Left ventricle myocardium inferior (tissue), 1 donor: ENCODE results near the gene FAM184A. TPM values are rescaled to one million over a fixed set of nuclear protein-coding genes. Genes with fewer than 3 reads are reported as not detected.
"Not testable (repeated sequence)": the region's sequence is repeated elsewhere in the genome, so short reads cannot be mapped to it uniquely, and the experiment has no call there.

Experiments used
- DNase-seq: peaks from one replicate; pipeline ENCODE4 v3.0.0-alpha.2; 2020
- H3K27ac ChIP-seq: fragments of 200-600 bp; replicated peaks from 2 replicates; pipeline ENCODE4 v1.8.0; 2021
- H3K27me3 ChIP-seq: fragments of 200-600 bp; 2 replicates; pipeline ENCODE4 v1.8.0; 2021; ENCODE audit warnings: low read depth
- H3K36me3 ChIP-seq: fragments of 200-600 bp; 2 replicates; pipeline ENCODE4 v1.8.0; 2021
- H3K4me1 ChIP-seq: fragments of 200-600 bp; 2 replicates; pipeline ENCODE4 v1.8.0; 2021
- H3K4me3 ChIP-seq: fragments of 200-600 bp; 2 replicates; pipeline ENCODE4 v1.8.0; 2021; ENCODE audit warnings: mild to moderate bottlenecking, moderate library complexity
- H3K9me3 ChIP-seq: fragments of 200-600 bp; replicated peaks from 2 replicates; pipeline ENCODE4 v1.8.0; 2021
- CTCF ChIP-seq: fragments of 200-600 bp; IDR thresholded peaks from 2 replicates; pipeline ENCODE4 v1.8.0; 2021; ENCODE audit warnings: antibody characterized with exemption, mild to moderate bottlenecking, borderline replicate concordance
- intact Hi-C: fragments of 100-400 bp; cut with micrococcal nuclease; formaldehyde crosslinking; loops from one replicate; pipeline ENCODE4 v1.11.0; 2022
- total RNA-seq: library from RNA; stranded (reverse); fragmentation: NEBNext Ultra II Directional; extraction: Animal tissue kit (Norgen Biotek cat#: 25700); gene quantifications from one replicate; pipeline ENCODE4 v1.2.1, GENCODE V29; 2021
- donor health status: DM: no; HTN: yes; CAD: no; lungs with severe emphysema.

Gene FAM184A
- total RNA-seq, 1 donor from 2014 or later = 0.93 TPM

- DNase-seq = no peak
- intact Hi-C loops = no loop called here
- no peaks in the 10 kb centered on the region for H3K27me3 ChIP-seq
- no peak overlapping the region for H3K4me3 ChIP-seq
- TF ChIP-seq CTCF = no peak
- no peak overlapping the region for H3K27ac ChIP-seq
- no peaks in the 10 kb centered on the region for H3K36me3 ChIP-seq
- H3K4me1 ChIP-seq = peaks cover 8% of the 10 kb centered on the region
- no peaks in the 10 kb centered on the region for H3K9me3 ChIP-seq
Measured at GRCh38 chr6:119125576-119125975, 47.1 kb upstream of the FAM184A start.

- no peak for TF ChIP-seq CTCF
- H3K4me3 ChIP-seq = no peak overlapping the region
- H3K4me1 ChIP-seq = no peaks in the 10 kb centered on the region
- H3K27me3 ChIP-seq = no peaks in the 10 kb centered on the region
- no peak overlapping the region for H3K27ac ChIP-seq
- no peak for DNase-seq
- intact Hi-C loops = no loop called here
- H3K9me3 ChIP-seq = no peaks in the 10 kb centered on the region
- H3K36me3 ChIP-seq = no peaks in the 10 kb centered on the region
Measured at GRCh38 chr6:119124079-119124824, 45.8 kb upstream of the FAM184A start.

GRCh38 chr6:119122336-119122735, 43.9 kb upstream of the FAM184A start:
- Histone ChIP-seq H3K4me3 (no peak overlapping the region), H3K27me3 (no peaks in the 10 kb centered on the region), H3K36me3 (no peaks in the 10 kb centered on the region), H3K4me1 (no peaks in the 10 kb centered on the region), H3K9me3 (no peaks in the 10 kb centered on the region), H3K27ac (no peak overlapping the region)
- intact Hi-C loops = no loop called here
- no peak for DNase-seq
- no peak for TF ChIP-seq CTCF

- Histone ChIP-seq H3K36me3 (no peaks in the 10 kb centered on the region), H3K4me1 (no peaks in the 10 kb centered on the region), H3K9me3 (no peaks in the 10 kb centered on the region), H3K4me3 (no peak overlapping the region), H3K27ac (no peak overlapping the region), H3K27me3 (no peaks in the 10 kb centered on the region)
- intact Hi-C loops = no loop called here
- no peak for DNase-seq
- TF ChIP-seq CTCF = no peak
Measured at GRCh38 chr6:119121367-119121766, 42.9 kb upstream of the FAM184A start.

GRCh38 chr6:119119989-119120388, 41.5 kb upstream of the FAM184A start:
- no peaks in the 10 kb centered on the region for H3K9me3 ChIP-seq
- no peaks in the 10 kb centered on the region for H3K36me3 ChIP-seq
- intact Hi-C loops = no loop called here
- no peak for DNase-seq
- no peak overlapping the region for H3K4me3 ChIP-seq
- no peaks in the 10 kb centered on the region for H3K27me3 ChIP-seq
- no peaks in the 10 kb centered on the region for H3K4me1 ChIP-seq
- no peak for TF ChIP-seq CTCF
- no peak overlapping the region for H3K27ac ChIP-seq

GRCh38 chr6:119119062-119119461, 40.6 kb upstream of the FAM184A start:
- H3K4me3 ChIP-seq, H3K27me3 ChIP-seq, intact Hi-C loops, DNase-seq, H3K27ac ChIP-seq, H3K36me3 ChIP-seq, H3K4me1 ChIP-seq, H3K9me3 ChIP-seq: not testable (repeated sequence)
